Neural progenitor cell (in vitro differentiated cells): Measurements from ENCODE around the gene PPP2CA.

Experiments used
- CTCF ChIP-seq: fragments of 200-600 bp; sonication (generic); IDR thresholded peaks from 2 replicates; pipeline ENCODE4 v1.5.1; 2017; ENCODE audit warnings: antibody characterized with exemption, mild to moderate bottlenecking
- EZH2 ChIP-seq: fragments of 200-600 bp; sonication (generic); IDR thresholded peaks from 2 replicates; pipeline ENCODE4 v1.6.1; 2017; ENCODE audit warnings: antibody characterized with exemption, mild to moderate bottlenecking, moderate library complexity
- EZH2phosphoT487 ChIP-seq: fragments of 200-600 bp; sonication (generic); IDR thresholded peaks from 2 replicates; pipeline ENCODE4 v1.6.1; 2017; ENCODE audit warnings: antibody characterized with exemption

GRCh38 chr5:134151723-134152122, 74.2 kb downstream of the PPP2CA start:
- TF ChIP-seq CTCF (no peak), EZH2phosphoT487 (no peak), EZH2 (no peak)
